Large intestine (tissue), 1 donor: ENCODE measurements around the gene MAPK1IP1L. TPM values are rescaled to one million over a fixed set of nuclear protein-coding genes. Genes with fewer than 3 reads are reported as not detected.

ENCODE experiments used
- polyA plus RNA-seq: library from polyadenylated mRNA; unstranded; fragments of 120-200 nt; gene quantifications from one replicate; pipeline ENCODE4 v1.2.1, GENCODE V29; 2013

Gene MAPK1IP1L
- polyA plus RNA-seq, 1 donor, result 83.8 TPM

Other genes with a start within 250 kb of the MAPK1IP1L start
- gene GCH1, start 148.8 kb upstream of the MAPK1IP1L start, polyA plus RNA-seq, result 27.5 TPM
- 8.1 TPM for gene WDHD1, start 24.5 kb upstream of the MAPK1IP1L start, polyA plus RNA-seq
- gene SOCS4, start 24.4 kb upstream of the MAPK1IP1L start, polyA plus RNA-seq, result 12.0 TPM
- gene LGALS3, start 77.6 kb downstream of the MAPK1IP1L start, polyA plus RNA-seq, result 873 TPM
- 11.6 TPM for gene DLGAP5, start 139.9 kb downstream of the MAPK1IP1L start, polyA plus RNA-seq
- gene FBXO34, start 219.8 kb downstream of the MAPK1IP1L start, polyA plus RNA-seq, result 25.5 TPM